GM12872 (cell line): ENCODE results near the gene SGMS1.

Source experiments
- TF ChIP-seq, protein P1 (sequence below): IDR thresholded peaks from 3 replicates; pipeline ENCODE4 v1.5.1; 2011; ENCODE audit warnings: low read depth, mild to moderate bottlenecking, low read length, moderate library complexity; ENCODE audit not compliant: insufficient read depth

The SGMS1 gene

GRCh38 chr10:50520115-50520514 is 103.6 kb downstream of the SGMS1 start:
- TF ChIP-seq, protein P1, sequence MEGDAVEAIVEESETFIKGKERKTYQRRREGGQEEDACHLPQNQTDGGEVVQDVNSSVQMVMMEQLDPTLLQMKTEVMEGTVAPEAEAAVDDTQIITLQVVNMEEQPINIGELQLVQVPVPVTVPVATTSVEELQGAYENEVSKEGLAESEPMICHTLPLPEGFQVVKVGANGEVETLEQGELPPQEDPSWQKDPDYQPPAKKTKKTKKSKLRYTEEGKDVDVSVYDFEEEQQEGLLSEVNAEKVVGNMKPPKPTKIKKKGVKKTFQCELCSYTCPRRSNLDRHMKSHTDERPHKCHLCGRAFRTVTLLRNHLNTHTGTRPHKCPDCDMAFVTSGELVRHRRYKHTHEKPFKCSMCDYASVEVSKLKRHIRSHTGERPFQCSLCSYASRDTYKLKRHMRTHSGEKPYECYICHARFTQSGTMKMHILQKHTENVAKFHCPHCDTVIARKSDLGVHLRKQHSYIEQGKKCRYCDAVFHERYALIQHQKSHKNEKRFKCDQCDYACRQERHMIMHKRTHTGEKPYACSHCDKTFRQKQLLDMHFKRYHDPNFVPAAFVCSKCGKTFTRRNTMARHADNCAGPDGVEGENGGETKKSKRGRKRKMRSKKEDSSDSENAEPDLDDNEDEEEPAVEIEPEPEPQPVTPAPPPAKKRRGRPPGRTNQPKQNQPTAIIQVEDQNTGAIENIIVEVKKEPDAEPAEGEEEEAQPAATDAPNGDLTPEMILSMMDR = no peak

DNA sequence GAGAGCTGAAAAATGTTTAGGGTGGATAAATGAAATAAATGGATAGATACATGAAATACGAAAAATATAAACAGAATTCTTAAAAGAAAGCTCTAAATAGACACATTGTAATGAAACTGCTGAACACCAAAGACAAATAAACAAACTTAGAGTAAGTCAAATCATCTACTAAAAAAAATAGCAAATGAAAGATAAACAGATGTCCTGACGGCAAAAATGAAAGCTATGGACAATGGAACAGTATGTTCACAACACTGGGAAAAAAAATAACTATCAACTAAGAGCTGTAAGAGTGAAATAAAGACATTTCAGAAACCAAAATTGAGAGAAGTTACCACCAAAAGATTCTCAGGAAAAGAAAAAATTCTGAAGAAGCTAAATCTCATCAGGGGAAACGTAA is 106.1 kb downstream of the SGMS1 start:
- TF ChIP-seq, protein P1 = no peak

GRCh38 chr10:50516171-50516570 is 107.6 kb downstream of the SGMS1 start:
- TF ChIP-seq, protein P1 = no peak

DNA sequence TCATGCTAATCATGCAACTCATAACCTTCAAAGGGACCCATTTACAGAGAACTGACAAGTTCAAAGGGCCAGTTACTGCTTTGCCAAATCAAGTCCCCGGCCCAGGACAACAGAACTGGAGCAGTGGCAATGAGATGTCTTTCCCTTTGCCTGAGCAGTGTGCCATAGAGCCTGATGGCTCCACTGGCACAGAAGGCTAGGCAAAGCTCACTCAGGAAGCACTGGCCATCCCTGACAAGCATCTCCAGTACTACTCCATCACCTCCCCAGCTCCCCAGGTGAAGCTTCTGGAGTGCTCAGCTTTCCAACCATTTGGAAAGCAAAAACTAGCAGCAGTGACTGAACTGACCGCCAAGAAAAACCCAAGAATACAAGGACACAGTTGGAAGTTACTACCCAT is 108.3 kb downstream of the SGMS1 start:
- TF ChIP-seq, protein P1 = no peak

- TF ChIP-seq, protein P1 = no peak
Measured at GRCh38 chr10:50514995-50515394, 108.8 kb downstream of the SGMS1 start.

- TF ChIP-seq, protein P1 = no peak
Measured at GRCh38 chr10:50513956-50514355, 109.8 kb downstream of the SGMS1 start.

DNA sequence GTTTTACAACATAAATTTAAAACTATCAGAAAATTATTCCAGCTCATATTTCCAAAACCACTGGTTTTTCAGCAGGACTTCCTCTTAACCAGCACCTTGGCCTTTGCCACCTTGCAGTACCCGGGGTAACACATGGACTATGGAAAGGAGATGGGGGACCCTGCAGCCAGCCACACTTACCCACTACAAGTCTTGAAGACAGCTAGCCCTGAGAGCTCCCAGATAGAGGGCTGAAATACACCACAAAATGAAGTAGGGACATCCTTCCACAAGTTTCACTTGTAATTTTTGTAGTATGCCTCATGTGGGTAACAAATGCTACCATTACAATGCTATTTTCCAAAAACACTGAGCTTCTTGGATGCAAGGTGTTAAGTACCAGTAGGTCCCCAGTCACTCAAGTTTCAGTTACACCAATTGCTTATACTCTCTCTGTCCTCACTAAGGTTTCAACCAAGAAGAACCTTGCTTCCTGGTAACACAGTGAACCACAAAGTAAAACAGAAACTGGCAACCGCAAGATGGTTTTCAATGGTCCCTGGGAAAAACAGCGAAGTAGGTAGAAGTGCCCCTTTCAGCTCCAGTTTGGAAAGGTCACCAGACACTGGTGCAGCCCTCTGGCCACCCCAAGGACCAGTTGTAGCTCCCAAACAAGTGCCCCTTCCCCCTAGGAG is 110.9 kb downstream of the SGMS1 start:
- TF ChIP-seq, protein P1 = no peak
